ENCODE results near the gene GABBR2. TPM values are rescaled to one million over a fixed set of nuclear protein-coding genes. Genes with fewer than 3 reads are reported as not detected.

GABBR2 gene
- total RNA-seq, 2 experiments from 2014 or later: not detected

GRCh38 chr9:98379572-98379971 is 329.2 kb downstream of the GABBR2 start:
- DNase-seq (no peak), ATAC-seq (ENCODE audit: poor library complexity) (no peak)
- H3K27ac Mint-ChIP-seq: no peak overlapping the region
- POLR2A ChIA-PET: no interaction called here
- no peaks in the 10 kb centered on the region for H3K27me3 Mint-ChIP-seq
- H3K4me3 Mint-ChIP-seq: no peak overlapping the region
- Histone ChIP-seq H3K4me1 (ENCODE audit: insufficient read depth, low read length) (no peaks in the 10 kb centered on the region), H3K36me3 (ENCODE audit: insufficient read depth, low read length) (no peaks in the 10 kb centered on the region), H3K27me3 (ENCODE audit: control insufficient read depth in 1 of 2, insufficient read depth in 2 of 2, low read length in 2 of 2) (no peaks in the 10 kb centered on the region), H3K9me3 (ENCODE audit: control insufficient read depth in 1 of 2, insufficient read depth in 1 of 2, low read length in 2 of 2) (no peaks in the 10 kb centered on the region), H3K4me3 (ENCODE audit: low read length) (no peak overlapping the region), H3K27ac (ENCODE audit: low read depth in 1 of 2, low read length in 2 of 2) (no peak overlapping the region)
- intact Hi-C loops (cut with DNase I, micrococcal nuclease): no loop called here
- H3K36me3 Mint-ChIP-seq (ENCODE audit: low read depth): no peaks in the 10 kb centered on the region
- no peak for TF ChIP-seq CTCF (IDR thresholded peaks at IDR 0.05)
- CTCF ChIA-PET: no interaction called here
- no peaks in the 10 kb centered on the region for H3K4me1 Mint-ChIP-seq (ENCODE audit: low read depth)
- H3K9me3 Mint-ChIP-seq: no peaks in the 10 kb centered on the region

GRCh38 chr9:98378794-98379193 is 329.9 kb downstream of the GABBR2 start:
- Mint-ChIP-seq H3K9me3 (no peaks in the 10 kb centered on the region), H3K4me3 (no peak overlapping the region), H3K36me3 (ENCODE audit: low read depth) (no peaks in the 10 kb centered on the region), H3K27ac (no peak overlapping the region), H3K27me3 (no peaks in the 10 kb centered on the region), H3K4me1 (ENCODE audit: low read depth) (no peaks in the 10 kb centered on the region)
- Histone ChIP-seq H3K27me3 (ENCODE audit: control insufficient read depth in 1 of 2, insufficient read depth in 2 of 2, low read length in 2 of 2) (no peaks in the 10 kb centered on the region), H3K27ac (ENCODE audit: low read depth in 1 of 2, low read length in 2 of 2) (no peak overlapping the region), H3K4me3 (ENCODE audit: low read length) (no peak overlapping the region), H3K36me3 (ENCODE audit: insufficient read depth, low read length) (no peaks in the 10 kb centered on the region), H3K4me1 (ENCODE audit: insufficient read depth, low read length) (no peaks in the 10 kb centered on the region), H3K9me3 (ENCODE audit: control insufficient read depth in 1 of 2, insufficient read depth in 1 of 2, low read length in 2 of 2) (no peaks in the 10 kb centered on the region)
- CTCF ChIA-PET: no interaction called here
- ATAC-seq (ENCODE audit: poor library complexity) (no peak), DNase-seq (no peak)
- intact Hi-C loops (cut with DNase I, micrococcal nuclease): no loop called here
- TF ChIP-seq CTCF (IDR thresholded peaks at IDR 0.05): no peak
- POLR2A ChIA-PET: no interaction called here

DNA sequence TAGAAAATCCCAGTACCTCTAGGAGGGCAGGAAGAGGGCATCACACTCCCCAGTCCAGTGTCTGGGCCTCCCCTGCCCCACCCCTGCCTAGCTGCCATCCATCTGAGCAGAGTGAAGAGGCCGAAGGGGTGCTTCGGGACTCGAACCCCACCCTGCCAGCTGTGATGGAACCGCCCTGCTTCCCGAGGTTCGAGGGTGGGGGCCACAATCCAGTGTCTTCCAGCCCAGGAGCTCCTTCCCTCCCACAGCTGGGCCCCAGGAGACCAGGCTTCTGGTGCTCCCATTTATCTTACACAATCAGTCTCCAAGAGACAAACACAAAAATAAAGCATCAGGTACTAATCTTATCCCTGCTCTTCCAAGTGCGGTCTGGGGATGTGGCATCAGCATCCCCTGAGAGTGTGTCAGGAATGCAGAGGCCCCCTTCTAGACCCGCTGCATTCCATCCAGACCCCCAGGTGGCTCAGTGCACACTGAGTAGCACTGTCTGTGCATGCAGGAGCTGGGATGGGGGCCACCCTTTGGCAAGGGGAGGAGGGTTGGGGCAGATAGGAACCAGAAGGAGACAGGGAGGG is 330.4 kb downstream of the GABBR2 start:
- H3K36me3 ChIP-seq (ENCODE audit: insufficient read depth, low read length): no peaks in the 10 kb centered on the region
- CTCF ChIA-PET: no interaction called here
- no peaks in the 10 kb centered on the region for H3K9me3 ChIP-seq (ENCODE audit: control insufficient read depth in 1 of 2, insufficient read depth in 1 of 2, low read length in 2 of 2)
- DNase-seq (no peak), ATAC-seq (ENCODE audit: poor library complexity) (no peak)
- no peaks in the 10 kb centered on the region for H3K27me3 ChIP-seq (ENCODE audit: control insufficient read depth in 1 of 2, insufficient read depth in 2 of 2, low read length in 2 of 2)
- no peak overlapping the region for H3K4me3 Mint-ChIP-seq
- intact Hi-C loops (cut with DNase I, micrococcal nuclease): no loop called here
- H3K27ac Mint-ChIP-seq: no peak overlapping the region
- H3K27ac ChIP-seq (ENCODE audit: low read depth in 1 of 2, low read length in 2 of 2): no peak overlapping the region
- no peaks in the 10 kb centered on the region for H3K27me3 Mint-ChIP-seq
- H3K4me3 ChIP-seq (ENCODE audit: low read length): no peak overlapping the region
- no peaks in the 10 kb centered on the region for H3K4me1 ChIP-seq (ENCODE audit: insufficient read depth, low read length)
- H3K36me3 Mint-ChIP-seq (ENCODE audit: low read depth): no peaks in the 10 kb centered on the region
- POLR2A ChIA-PET: no interaction called here
- H3K9me3 Mint-ChIP-seq: no peaks in the 10 kb centered on the region
- no peak for TF ChIP-seq CTCF (IDR thresholded peaks at IDR 0.05)
- H3K4me1 Mint-ChIP-seq (ENCODE audit: low read depth): no peaks in the 10 kb centered on the region

Data from CD4-positive, alpha-beta T cell (primary cell).